LNCaP clone FGC (cell line): Measurements from ENCODE around the gene SMYD3.

Experiments used
- DNase-seq: peaks from one replicate; pipeline ENCODE4 v3.0.0-alpha.2; 2011; ENCODE audit warnings: low read depth
- H3K4me3 ChIP-seq: 2 replicates; pipeline ENCODE4 v1.5.1; 2011; ENCODE audit warnings: mild to moderate bottlenecking, low read depth, low read length, control low read depth
- CTCF ChIP-seq: IDR thresholded peaks from 2 replicates; pipeline ENCODE4 v1.5.1; 2012; ENCODE audit warnings: mild to moderate bottlenecking; ENCODE audit not compliant: control insufficient read depth, insufficient read depth; ENCODE audit errors: extremely low read depth

SMYD3 gene

GRCh38 chr1:246413430-246413829 lies 93.6 kb downstream of the SMYD3 start:
- DNase-seq = no peak
- no peak overlapping the region for H3K4me3 ChIP-seq
- TF ChIP-seq CTCF = no peak

- TF ChIP-seq CTCF = no peak
- DNase-seq = no peak
- no peak overlapping the region for H3K4me3 ChIP-seq
These were observed 103.0 kb downstream of the SMYD3 start for GRCh38 chr1:246404078-246404477.

DNA sequence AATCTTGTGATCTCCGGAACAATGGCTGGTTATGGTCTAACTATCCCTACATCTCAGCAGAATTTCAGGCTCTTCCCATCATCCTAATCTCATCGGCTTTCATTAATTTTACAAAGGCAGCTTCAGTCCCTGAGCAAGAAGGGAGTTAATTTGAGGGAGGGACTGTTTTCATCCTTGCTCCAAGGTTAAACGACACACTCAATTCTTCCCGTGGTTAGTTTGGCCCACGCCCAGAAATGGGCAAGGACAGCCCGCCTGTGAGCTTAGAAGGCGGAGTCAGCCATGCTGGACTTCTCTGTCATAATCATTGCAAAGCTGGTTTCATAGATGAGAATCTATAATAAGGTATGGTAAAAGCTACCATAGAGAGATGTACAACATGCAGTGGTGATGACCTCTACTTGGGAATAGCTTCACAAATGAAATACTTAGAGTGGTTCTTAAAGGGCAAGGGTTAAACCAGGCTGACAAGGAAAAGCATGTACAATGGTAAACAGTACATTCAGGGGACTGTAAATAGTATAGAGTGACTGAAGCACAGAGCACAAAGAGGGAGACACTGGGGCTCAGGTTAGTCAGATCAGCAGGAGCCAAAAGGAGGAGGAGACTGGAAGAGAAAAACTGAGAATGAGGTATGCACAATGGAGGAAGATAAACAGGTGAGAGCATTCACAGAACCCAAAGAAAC lies 108.8 kb downstream of the SMYD3 start:
- no peak for TF ChIP-seq CTCF
- no peak overlapping the region for H3K4me3 ChIP-seq
- DNase-seq = no peak

GRCh38 chr1:246397046-246397445 lies 110.0 kb downstream of the SMYD3 start:
- no peak for TF ChIP-seq CTCF
- no peak overlapping the region for H3K4me3 ChIP-seq
- no peak for DNase-seq

DNA sequence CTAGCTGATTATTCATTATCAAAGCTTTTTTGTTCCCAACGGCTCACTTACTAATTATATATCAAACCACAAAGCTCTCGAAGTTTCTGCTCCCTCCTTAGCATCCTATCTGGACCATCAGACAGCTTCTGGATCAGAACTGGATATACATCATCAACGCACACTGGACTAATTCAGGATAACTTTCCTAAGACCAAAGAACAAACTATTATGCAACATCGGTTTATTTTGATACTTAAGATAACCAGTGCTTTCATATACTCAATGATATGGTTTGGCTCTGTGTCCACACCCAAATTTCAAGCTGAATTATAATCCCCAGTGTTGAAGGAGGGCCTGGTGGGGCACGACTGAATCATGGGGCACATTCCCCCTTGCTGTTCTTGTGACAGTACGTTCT lies 110.8 kb downstream of the SMYD3 start:
- no peak for TF ChIP-seq CTCF
- DNase-seq = no peak
- H3K4me3 ChIP-seq = no peak overlapping the region

GRCh38 chr1:246394121-246394520 lies 113.0 kb downstream of the SMYD3 start:
- H3K4me3 ChIP-seq = no peak overlapping the region
- DNase-seq = no peak
- TF ChIP-seq CTCF = no peak

DNA sequence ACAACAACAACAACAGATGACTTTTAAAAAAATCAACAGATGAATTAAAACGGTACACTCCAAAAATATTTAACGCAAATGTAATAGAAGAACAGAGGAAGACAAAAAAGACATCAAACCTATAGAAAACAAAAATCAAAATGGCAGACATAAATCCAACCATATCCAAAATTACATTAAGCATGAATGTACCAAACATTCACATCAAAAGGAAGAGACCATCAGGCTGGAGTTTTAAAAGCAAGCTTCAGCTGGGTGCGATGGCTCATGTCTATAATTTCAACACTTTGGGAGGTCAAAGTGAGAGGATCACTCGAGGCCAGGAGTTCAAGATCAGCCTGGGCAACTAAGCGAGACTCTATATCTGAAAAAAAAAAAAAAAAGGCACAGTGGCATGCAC lies 116.2 kb downstream of the SMYD3 start:
- no peak for TF ChIP-seq CTCF
- no peak for DNase-seq
- no peak overlapping the region for H3K4me3 ChIP-seq
